HCT116 (cell line): ENCODE measurements around the gene FLT4. TPM values are rescaled to one million over a fixed set of nuclear protein-coding genes. Genes with fewer than 3 reads are reported as not detected.

Source experiments
- ATAC-seq: fragments of 200-7000 bp; cut with Tn5 transposase; 2 replicates; pipeline ENCODE4 v1.9.1; 2020; ENCODE audit warnings: mild to moderate bottlenecking, moderate library complexity
- BruUV-seq: library from RNA; stranded (reverse); fragments of 400-500 nt; replicated peaks from 2 replicates; lab custom pipeline; 2021; lab: Mats Ljungman, UMichigan
- CTCF ChIA-PET: fragments of 300-600 bp; sonication (Branson Sonifier 250); formaldehyde crosslinking; loops from one replicate; lab custom pipeline; 2021; ENCODE audit warnings: antibody characterized with exemption; lab: Charles Lee
- POLR2A ChIA-PET: fragments of 300-600, 350-600 bp; sonication (Branson Sonifier 250); formaldehyde crosslinking; loops from one replicate; lab custom pipeline; 2021; ENCODE audit warnings: antibody characterized with exemption; lab: Charles Lee
- RAD21 ChIA-PET, 2 experiments: fragments of 300-600 bp; sonication (Branson Sonifier 250); formaldehyde crosslinking; loops; one replicate each; lab custom pipeline; 2023; ENCODE audit warnings: low total read pairs in 2 of 2; ENCODE audit not compliant: uncharacterized antibody in 2 of 2, unreplicated experiment in 2 of 2, low non-redundant PET in 1 of 2; lab: Charles Lee
- DNase-seq: peaks from one replicate; pipeline ENCODE4 v3.0.0-alpha.2; 2010; ENCODE audit warnings: low read depth, low spot score
- H2AFZ ChIP-seq: fragments of 200-600 bp; shearing (Covaris generic), sonication (generic); 2 replicates; pipeline ENCODE4 v1.6.1; 2017; ENCODE audit warnings: low read depth, mixed run types, mixed read lengths, antibody characterized with exemption, low read length; ENCODE audit not compliant: poor library complexity, severe bottlenecking
- H3K27ac ChIP-seq: 2 replicates; pipeline ENCODE4 v1.5.1; 2012; ENCODE audit warnings: low read depth, low read length
- H3K27me3 ChIP-seq: fragments of 200-600 bp; sonication (generic); 2 replicates; pipeline ENCODE4 v1.6.1; 2016; ENCODE audit warnings: mixed run types, low read length, mixed read lengths; ENCODE audit not compliant: insufficient read depth
- H3K36me3 ChIP-seq, 2 experiments: fragments of 200-500 bp in 1 of 2; fragments of 200-600 bp in 1 of 2; sonication (Bioruptor generic) in 1 of 2; sonication (generic) in 1 of 2; 2 replicates each; pipeline versions ENCODE4 v1.5.1 to v1.6.1; 2014 to 2016; ENCODE audit warnings: low read length in 2 of 2, inconsistent platforms in 1 of 2, mixed read lengths in 1 of 2, mixed run types in 1 of 2; ENCODE audit not compliant: insufficient read depth in 2 of 2, control insufficient read depth in 1 of 2
- H3K4me1 ChIP-seq, 2 experiments: fragments of 200-600 bp in 1 of 2; sonication (generic) in 1 of 2; 2 replicates each; pipeline versions ENCODE4 v1.5.1 to v1.6.1; 2012 to 2017; ENCODE audit warnings: low read length in 2 of 2, inconsistent platforms in 1 of 2, mild to moderate bottlenecking in 1 of 2, mixed read lengths in 1 of 2, mixed run types in 1 of 2, moderate library complexity in 1 of 2; ENCODE audit not compliant: insufficient read depth in 2 of 2, control insufficient read depth in 1 of 2
- H3K4me2 ChIP-seq: fragments of 200-600 bp; sonication (generic); 2 replicates; pipeline ENCODE4 v1.6.1; 2017; ENCODE audit warnings: mixed run types, low read length, mixed read lengths
- H3K4me3 ChIP-seq, 2 experiments: fragments of 200-600 bp in 1 of 2; sonication (generic) in 1 of 2; replicated peaks in 1 of 2; 2 replicates each; pipeline ENCODE4 v1.5.1; 2011 to 2016; ENCODE audit warnings: low read length in 2 of 2, control low read depth in 1 of 2, low read depth in 1 of 2, mild to moderate bottlenecking in 1 of 2, mixed read lengths in 1 of 2, mixed run types in 1 of 2
- H3K79me2 ChIP-seq: fragments of 200-600 bp; sonication (generic); 2 replicates; pipeline ENCODE4 v1.6.1; 2017; ENCODE audit warnings: mild to moderate bottlenecking, mixed run types, low read length, moderate library complexity, mixed read lengths; ENCODE audit not compliant: insufficient read depth
- H3K9ac ChIP-seq: fragments of 200-600 bp; sonication (generic); 2 replicates; pipeline ENCODE4 v1.6.1; 2016; ENCODE audit warnings: low read length, mixed read lengths
- H3K9me2 ChIP-seq: fragments of 200-600 bp; sonication (generic), shearing (Covaris generic); 2 replicates; pipeline ENCODE4 v1.6.1; 2017; ENCODE audit warnings: mixed run types, mild to moderate bottlenecking, moderate library complexity; ENCODE audit not compliant: insufficient read depth
- H3K9me3 ChIP-seq, 2 experiments: fragments of 200-500 bp in 1 of 2; fragments of 200-600 bp in 1 of 2; sonication (Bioruptor generic) in 1 of 2; sonication (generic) in 1 of 2; 2 replicates each; pipeline ENCODE4 v1.6.1; 2014 to 2017; ENCODE audit warnings: low read length in 2 of 2, mixed read lengths in 2 of 2, inconsistent platforms in 1 of 2, low read depth in 1 of 2, mild to moderate bottlenecking in 1 of 2, mixed run types in 1 of 2, moderate library complexity in 1 of 2; ENCODE audit not compliant: control insufficient read depth in 1 of 2, insufficient read depth in 1 of 2
- H4K20me1 ChIP-seq: fragments of 200-600 bp; sonication (generic), shearing (Covaris generic); 2 replicates; pipeline ENCODE4 v1.6.1; 2017; ENCODE audit warnings: mixed run types, mild to moderate bottlenecking, moderate library complexity; ENCODE audit not compliant: insufficient read depth
- CEBPB ChIP-seq: IDR thresholded peaks from 2 replicates; pipeline ENCODE4 v1.6.1; 2012; ENCODE audit warnings: low read depth
- POLR2A ChIP-seq: IDR thresholded peaks from 2 replicates; pipeline ENCODE4 v1.7.0; 2011; ENCODE audit warnings: borderline replicate concordance; ENCODE audit not compliant: insufficient read depth, insufficient read length; ENCODE audit errors: extremely low read depth
- SIN3A ChIP-seq: IDR thresholded peaks from 2 replicates; pipeline ENCODE4 v1.6.1; 2012; ENCODE audit warnings: low read depth
- TCF7L2 ChIP-seq: IDR thresholded peaks from 2 replicates; pipeline ENCODE4 v1.7.0; 2011; ENCODE audit warnings: borderline replicate concordance, inconsistent platforms; ENCODE audit not compliant: insufficient read depth, insufficient read length; ENCODE audit errors: extremely low read depth
- intact Hi-C: fragments of 100-400 bp; cut with micrococcal nuclease; formaldehyde crosslinking; loops from 2 replicates; pipeline ENCODE4 v1.10.0; 2022
- total RNA-seq: library from RNA; stranded (reverse); gene quantifications from one replicate; pipeline ENCODE4 v1.2.1, GENCODE V29; 2021; ENCODE audit not compliant: unreplicated experiment

The FLT4 gene
- total RNA-seq, 1 experiment from 2014 or later = 0.17 TPM

DNA sequence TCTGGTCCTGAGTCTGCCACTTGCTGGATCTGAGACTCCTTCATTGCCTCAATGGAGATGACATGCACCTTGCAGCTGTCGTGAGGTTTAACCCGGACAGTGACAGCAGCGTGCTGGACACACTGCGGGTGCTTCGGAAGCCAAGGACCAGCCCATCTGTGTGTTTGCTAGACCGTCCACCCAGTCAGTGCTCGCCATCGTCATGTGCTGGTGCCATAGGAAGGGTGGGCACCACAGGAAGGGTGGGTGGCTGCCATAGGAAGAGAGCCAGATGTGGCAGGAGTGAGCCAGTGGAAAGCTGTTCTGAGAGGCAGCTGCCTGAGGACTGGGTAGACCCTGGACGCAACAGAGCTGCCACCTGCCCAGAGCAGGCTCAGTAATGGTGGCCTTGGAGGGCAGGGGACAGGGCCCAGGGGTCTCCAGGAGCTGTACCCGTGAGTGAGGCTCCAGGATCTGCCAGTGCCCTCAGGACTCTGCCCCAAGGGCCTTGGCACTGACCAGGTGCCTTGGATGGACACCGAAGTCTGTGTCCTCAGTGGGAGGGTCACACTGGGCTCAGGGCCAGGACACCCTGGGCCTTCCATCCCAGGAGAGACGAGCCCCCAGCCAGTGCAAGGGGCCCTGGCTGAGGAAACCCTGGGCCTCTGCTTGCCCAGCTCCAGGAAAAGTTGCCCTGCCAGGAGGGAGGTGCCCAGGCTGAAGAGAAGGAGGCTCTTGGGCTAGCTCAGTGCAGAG is 21.8 kb downstream of the FLT4 start:
- H3K27ac ChIP-seq = no peak overlapping the region
- no peaks in the 10 kb centered on the region for H3K27me3 ChIP-seq
- H3K36me3 ChIP-seq = no peaks in the 10 kb centered on the region
- no peaks in the 10 kb centered on the region for H3K4me1 ChIP-seq
- intact Hi-C loops = no loop called here
- no peaks in the 10 kb centered on the region for H3K9me2 ChIP-seq
- no peaks in the 10 kb centered on the region for H3K79me2 ChIP-seq
- TF ChIP-seq TCF7L2 (no peak), POLR2A (no peak), SIN3A (no peak)
- CTCF ChIA-PET = no interaction called here
- no peak overlapping the region for H2AFZ ChIP-seq
- H4K20me1 ChIP-seq = no peaks in the 10 kb centered on the region
- RAD21 ChIA-PET = no interaction called here
- no peak overlapping the region for H3K4me2 ChIP-seq
- H3K9ac ChIP-seq = no peak overlapping the region
- no peak for DNase-seq
- H3K4me3 ChIP-seq = no peak overlapping the region
- BruUV-seq = no TSS peak
- no peak for ATAC-seq
- POLR2A ChIA-PET = no interaction called here
- no peaks in the 10 kb centered on the region for H3K9me3 ChIP-seq

- no peak for DNase-seq
- H3K79me2 ChIP-seq = no peaks in the 10 kb centered on the region
- no TSS peak for BruUV-seq
- no peak for TF ChIP-seq CEBPB
- ATAC-seq = no peak
- H3K9me3 ChIP-seq = no peaks in the 10 kb centered on the region
- no peak overlapping the region for H3K4me3 ChIP-seq
- no peaks in the 10 kb centered on the region for H3K9me2 ChIP-seq
- CTCF ChIA-PET = no interaction called here
- RAD21 ChIA-PET = no interaction called here
- H3K4me1 ChIP-seq = no peaks in the 10 kb centered on the region
- POLR2A ChIA-PET = no interaction called here
- H3K9ac ChIP-seq = no peak overlapping the region
- no peaks in the 10 kb centered on the region for H4K20me1 ChIP-seq
- no peak overlapping the region for H3K4me2 ChIP-seq
- intact Hi-C loops = no loop called here
- no peak overlapping the region for H2AFZ ChIP-seq
- no peaks in the 10 kb centered on the region for H3K36me3 ChIP-seq
- H3K27me3 ChIP-seq = no peaks in the 10 kb centered on the region
- no peak overlapping the region for H3K27ac ChIP-seq
Observed at GRCh38 chr5:180626661-180627385, 22.6 kb downstream of the FLT4 start.
